Left kidney (tissue), 2 donors: ENCODE measurements around the gene MEGF6. TPM values are rescaled to one million over a fixed set of nuclear protein-coding genes. Genes with fewer than 3 reads are reported as not detected.
"Not testable (repeated sequence)": the region's sequence is repeated elsewhere in the genome, so short reads cannot be mapped to it uniquely, and the experiment has no call there.

Experiments used
- DNase-seq: peaks from one replicate; pipeline ENCODE4 v3.0.0-alpha.2; 2013
- polyA plus RNA-seq: library from polyadenylated mRNA; unstranded; fragments of 120-200 nt; gene quantifications from one replicate; pipeline ENCODE4 v1.2.1, GENCODE V29; 2013; ENCODE audit not compliant: insufficient read length

MEGF6 gene
- polyA plus RNA-seq, 1 donor, result 8.6 TPM

DNA sequence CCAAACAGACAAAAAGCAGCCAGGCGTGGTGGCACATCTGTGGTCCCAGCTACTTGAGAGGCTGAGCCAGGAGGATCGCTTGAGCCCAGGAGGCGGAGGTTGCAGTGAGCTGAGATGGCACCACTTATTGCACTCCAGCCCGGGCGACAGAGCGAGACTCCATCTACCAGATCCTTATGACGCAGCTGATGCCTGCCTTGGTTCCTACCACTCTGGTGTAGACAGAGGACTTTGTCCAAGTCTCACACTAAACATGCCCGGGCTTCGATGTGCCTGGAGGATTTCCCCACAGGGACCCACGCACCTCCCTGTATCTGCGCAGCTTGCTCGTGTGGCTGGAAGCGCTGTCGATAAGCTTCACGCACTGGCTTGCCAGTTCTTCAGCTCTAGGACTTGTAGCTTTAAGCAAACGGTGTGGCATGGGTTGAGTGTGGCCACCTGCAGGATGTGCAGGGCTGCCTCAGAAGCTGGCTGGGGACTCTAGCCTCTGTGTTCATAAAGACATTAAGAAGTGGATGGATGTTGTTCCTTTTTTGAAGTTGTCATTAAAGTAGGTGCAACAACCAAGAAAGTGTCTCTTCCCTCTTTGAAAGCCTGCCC, 18.4 kb upstream of the MEGF6 start:
- no peak for DNase-seq

DNA sequence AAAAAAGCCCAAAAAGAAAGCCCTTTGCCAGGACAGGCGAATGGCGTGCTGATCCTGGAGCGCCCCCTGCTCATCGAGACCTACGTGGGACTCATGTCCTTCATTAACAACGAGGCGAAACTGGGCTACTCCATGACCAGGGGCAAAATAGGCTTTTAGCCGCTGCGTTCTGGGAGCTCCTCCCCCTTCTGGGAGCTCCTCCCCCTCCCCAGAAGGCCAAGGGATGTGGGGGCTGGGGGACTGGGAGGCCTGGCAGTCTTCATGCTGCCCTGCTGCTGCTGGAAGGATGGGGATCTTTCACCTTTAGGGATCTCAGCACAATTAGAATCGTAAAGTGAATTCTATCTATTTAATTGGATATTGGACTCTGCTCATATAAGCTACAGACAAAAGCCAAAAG, 17.1 kb upstream of the MEGF6 start:
- no peak for DNase-seq

DNA sequence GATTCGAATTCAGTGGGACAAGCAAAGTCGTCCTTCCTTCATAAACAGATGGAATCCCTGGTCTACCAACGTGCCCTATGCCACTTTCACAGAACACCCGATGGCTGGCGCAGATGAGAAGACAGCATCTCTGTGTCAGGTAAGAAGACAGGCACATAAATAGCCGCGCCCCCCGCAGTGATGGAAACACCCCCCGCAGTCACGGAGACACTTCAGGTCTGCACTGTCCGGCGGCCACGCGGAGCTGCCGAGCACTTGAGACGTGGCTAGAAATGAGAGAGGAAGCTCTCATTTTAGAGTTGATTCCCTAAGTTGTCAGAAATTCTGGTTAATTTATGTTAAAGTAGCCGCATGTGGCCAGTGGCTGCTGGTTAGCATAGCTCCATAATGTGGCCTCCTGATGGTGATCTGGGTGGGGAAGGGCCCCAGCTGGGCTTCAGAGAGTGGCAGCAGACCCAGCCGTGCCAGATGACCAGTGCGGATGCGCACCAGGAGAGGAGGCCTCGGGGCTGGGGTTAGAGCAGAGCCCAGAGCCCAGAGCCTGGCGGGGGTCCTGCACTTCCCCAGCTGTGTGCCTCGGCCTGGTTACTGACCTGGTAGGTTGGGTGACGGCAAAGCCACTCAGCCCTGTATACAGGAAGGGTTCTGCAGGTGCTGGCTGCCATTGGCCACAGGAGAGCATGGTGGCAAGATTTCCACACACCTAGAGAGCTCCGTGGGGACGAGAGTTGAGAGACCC, 16.4 kb upstream of the MEGF6 start:
- DNase-seq, result no peak

DNA sequence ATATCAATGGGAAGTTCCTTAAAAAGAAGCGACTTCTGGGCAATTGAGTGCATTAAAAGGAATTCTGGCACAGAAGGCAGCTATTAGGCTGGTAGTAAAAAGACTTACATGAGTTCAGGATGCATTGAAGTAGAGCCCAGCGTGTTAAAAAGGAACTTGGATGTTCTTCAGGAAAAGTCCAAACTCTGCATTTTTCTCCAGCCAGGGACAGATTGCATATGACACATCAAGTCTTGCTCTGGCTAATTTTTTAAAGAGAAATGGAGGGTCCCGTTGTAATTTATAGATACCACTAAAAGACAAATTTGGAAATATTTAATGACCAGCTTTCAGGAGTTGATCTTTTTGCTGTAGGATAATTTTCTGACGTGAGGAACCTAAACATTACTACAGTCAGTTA, 14.7 kb upstream of the MEGF6 start:
- DNase-seq, result no peak

DNA sequence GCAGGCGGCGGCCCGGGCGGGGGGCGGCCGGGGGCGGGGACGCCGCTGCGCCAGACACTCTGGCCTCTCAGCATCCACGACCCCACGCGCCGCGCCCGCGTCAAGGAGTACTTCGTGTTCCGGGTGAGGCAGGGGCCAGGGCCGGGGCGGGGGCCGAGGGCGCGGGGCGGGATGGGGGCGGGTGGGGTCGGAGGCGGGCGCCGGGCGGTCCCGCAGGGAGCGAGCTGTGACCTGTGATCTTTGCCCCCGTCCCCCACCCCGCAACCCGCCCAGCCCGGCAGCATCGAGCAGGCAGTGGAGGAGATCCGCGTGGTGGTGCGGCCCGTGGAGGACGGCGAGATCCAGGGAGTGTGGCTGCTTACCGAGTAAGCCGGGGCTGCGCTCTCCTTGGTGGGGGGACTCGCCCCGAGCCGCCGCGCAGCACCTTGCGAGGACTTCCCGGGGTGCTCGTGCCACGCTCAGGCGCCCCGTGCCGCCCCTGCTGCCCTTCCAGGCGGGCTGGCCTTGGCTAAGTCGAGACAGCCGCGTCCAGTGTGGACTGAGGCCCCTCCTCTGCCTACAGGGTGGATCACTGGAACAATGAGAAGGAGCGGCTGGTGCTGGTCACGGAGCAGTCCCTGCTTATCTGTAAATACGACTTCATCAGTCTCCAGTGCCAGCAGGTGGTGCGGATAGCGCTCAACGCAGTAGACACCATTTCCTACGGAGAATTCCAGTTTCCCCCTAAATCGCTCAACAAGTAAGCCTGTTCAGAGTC, 14.0 kb upstream of the MEGF6 start:
- DNase-seq, result peak; percentile 18

DNA sequence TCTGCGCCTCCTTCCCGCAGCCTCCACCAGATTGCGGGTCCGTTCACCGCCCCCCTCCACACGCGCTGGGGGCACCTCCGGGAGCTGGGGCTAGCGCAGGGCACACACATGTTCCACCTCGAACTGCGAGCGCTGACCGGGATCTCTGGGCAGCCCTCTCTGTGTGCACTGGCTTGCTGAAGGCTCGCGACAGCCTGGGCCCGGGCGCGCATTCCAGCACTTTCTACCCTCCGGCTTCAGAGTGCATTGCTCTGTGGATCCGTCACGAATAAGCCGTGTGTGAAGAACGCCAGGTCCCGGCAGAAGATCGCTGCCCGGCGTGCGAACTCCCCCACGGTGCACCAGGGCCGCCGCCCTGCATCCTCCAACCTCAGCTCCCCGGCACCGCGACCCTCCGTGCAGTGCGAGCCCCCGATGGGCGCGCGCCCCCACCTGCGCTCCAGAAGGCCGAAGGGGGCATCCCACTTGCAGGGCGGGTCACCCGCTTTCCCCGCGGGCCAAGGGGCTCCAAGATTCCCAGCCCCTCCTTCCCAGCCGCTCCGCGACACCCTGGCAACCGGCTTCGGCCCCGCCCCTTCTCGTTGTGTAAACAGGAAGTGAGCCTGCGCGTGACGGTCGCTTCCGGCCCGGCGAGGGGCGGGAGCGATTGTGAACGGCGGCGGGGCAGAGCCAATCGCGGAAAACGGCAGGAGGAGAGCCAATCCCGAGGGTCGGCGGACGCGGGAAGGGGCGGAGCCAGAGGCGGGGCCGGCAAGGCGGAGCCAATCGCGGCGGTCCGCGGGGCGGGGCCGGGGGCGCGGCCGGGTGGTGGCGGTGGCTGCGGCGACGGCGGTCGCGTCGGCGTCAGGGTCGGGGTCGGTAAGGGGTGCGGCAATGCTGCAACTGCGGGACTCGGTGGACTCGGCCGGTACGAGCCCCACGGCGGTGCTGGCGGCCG, 13.2 kb upstream of the MEGF6 start, which contains the start of gene TPRG1L:
Gene TPRG1L (plus strand): TSS at position 816 of the 937 bp plus-strand sequence. CDS start 58 bp downstream, at position 874.
- DNase-seq, result peak; percentile 97

DNA sequence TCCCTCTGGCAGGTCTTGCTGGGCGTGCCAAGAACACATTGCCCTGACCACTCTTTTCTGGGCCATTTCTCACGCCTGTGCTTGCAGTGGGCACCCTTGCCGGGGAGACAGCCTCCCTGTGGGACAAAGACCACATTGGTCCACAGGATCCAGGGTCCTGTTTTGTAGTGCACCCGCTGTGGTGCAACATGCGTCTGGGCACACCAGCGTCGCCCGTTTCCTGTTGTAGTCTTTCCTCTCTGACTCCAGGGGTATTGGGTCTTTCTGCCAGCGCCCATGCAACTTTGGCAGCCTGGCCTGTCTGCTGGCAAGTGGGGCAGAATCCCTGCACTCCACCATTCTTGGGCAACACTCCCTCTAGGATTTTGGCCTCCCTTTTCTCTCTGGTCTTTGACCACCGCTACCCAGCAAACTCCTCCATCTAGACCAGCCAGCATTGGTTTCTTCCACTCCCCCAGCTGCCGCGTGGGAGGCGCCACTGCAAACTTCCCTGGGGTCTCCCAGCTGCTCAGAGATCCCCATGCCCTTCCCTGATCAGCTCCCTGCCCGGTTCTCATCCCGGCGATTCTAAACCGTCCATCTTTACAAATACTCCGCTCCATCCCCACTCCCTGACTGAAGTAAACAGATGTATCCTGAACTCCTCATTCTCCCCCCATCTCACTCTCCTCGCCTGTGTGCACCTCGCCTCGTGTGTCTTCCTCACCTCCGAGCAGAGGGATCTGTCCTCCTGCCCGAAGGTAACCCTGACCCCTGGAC, 12.3 kb upstream of the MEGF6 start:
- peak; percentile 17 for DNase-seq

DNA sequence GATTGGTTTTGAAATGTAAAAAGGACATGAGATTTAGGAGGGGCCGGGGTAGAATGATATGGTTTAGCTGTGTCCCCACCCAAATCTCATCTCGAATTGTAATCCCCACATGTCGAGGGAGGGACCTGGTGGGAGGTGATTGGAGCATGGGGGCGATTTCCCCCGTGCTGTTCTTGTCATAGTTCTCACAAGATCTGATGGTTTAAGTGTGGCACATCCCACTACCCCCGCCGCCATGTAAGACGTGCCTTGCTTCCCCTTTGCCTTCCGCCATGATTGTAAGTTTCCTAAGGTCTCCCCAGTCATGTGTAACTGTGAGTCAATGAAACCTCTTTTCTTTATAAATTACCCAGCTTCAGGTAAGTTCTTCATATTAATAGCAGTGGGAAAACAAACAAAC, 10.8 kb upstream of the MEGF6 start:
- DNase-seq, result not testable (repeated sequence)

DNA sequence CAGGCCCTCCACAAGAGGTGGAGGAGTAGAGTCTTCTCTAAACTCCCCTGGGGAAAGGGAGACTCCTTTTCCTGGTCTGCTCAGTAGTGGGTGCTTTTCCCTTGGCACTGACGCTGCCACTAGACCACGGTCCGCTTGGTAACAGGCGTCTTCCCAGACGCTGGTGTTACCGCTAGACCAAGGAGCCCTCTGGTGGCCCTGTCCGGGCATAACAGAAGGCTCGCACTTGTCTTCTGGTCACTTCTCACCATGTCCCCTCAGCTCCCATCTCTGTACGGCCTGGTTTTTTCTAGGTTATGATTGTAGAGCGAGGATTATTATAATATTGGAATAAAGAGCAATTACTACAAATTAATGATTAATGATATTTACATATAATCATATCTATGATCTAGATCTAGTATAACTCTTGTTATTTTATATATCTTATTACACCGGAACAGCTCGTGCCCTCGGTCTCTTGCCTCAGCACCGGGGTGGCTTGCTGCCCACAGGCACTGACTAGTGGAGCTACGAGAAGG, 9.9 kb upstream of the MEGF6 start:
- peak; percentile 15 for DNase-seq

DNA sequence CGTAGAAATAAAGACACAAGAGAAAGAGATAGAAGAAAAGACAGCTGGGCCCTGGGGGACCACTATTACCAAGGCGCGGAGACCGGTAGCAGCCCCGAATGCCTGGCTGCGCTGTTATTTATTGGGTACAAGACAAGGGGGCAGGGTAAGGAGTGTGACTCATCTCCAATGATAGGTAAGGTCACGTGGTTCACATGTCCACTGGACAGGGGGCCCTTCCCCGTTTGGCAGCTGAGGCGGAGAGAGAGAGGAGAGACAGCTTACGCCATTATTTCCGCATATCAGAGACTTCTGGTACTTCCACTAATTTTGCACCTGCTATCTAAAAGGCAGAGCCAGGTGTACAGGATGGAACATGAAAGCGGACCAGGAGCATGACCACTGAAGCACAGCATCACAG, 9.4 kb upstream of the MEGF6 start:
- no peak for DNase-seq

DNA sequence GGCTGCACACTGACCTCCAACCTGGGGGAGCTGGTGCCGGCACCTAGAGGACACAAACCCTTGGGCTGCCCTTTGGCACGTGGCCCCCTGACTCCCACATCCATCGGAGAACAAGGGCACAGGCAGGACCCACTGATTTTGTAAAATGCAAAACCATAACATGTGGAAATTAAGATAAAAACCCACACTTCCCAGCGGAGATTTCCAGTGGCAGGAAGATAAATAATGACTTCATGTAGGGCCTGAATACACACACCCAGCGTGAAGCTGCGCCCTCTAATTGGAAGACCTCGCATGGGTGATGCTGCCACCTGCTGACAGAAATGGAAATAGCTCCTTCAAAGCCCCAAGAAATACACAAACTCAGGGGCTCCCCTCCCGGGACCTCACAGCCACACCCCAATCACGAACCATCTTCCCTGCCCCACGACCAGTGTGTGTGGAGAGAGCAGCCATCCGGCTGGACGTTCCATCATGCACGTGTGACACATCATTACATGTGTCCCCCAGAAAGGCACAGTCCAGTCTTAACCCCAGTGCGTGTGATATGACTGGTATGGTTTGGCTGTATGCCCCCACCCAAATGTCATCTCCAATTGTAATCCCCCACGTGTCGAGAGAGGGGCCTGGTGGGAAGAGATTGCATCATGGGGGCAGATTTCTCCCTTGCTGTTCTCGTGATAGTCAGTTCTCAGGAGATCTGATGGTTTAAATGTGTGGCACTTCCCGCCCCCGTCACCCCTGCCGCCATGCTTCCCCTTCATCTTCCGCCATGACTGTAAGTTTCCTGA, 7.8 kb upstream of the MEGF6 start:
- peak; percentile 66 for DNase-seq

DNA sequence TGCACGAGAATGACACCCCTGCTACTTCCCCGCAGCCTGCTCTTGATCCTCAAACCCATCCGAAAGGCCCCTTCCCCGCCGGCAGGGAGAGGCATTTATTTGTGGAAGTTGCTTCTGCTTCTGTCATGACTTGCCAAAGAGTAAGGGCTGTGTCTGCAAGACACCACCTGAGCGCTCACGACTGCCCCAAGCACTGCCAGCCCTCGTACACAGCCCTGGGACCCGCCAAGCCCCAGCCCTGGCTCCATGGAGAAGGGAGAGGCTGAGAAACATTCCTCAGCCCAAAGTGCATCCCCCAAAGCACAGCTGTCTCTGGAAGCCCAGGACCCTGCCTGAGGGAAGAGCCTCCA, 7.2 kb upstream of the MEGF6 start:
- no peak for DNase-seq

DNA sequence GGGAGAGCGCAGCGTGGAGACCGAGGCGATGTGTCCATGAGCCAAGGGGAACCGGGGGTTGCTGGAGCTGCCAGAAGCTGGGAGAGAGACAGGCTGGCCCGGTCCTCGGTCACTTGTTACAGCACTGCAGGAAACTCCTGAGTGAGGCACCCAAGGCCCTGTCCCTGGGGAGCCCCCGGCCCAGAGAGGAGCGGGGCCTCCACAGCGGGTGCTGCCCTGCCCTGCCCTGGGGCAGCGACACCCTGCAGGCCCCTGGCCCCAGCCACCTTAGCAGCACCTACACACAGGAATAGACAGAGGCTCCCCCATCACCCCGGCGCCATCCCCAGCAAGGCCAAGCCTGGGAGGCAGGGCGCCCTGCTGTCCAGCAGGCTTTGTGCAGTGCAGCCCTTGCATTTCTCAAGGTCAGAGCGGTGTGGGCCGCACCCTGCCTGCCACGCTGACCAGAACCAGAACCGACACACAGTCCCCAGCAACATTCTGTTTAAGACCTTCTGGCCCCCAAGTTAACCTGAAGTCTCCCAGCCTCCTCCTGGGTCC, 6.6 kb upstream of the MEGF6 start:
- no peak for DNase-seq

DNA sequence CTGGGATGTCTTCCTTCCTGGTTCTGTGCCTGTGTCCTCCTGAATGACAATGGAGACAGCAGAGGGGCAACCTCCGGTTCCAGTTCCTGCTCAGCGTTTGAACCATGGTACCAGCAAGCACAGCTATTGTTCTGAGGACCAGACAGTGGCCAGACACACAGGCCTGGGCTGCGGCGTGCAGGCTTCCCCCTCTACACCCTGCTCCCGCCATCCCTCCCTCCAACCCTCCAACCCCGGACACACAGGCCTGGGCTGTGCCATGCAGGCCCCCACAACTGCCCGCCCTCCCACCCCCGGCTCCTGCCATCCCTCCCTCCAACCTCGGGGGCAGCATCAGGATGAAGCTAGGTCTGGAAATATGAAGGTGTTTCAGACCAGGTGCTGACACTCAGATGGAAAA, 5.6 kb upstream of the MEGF6 start:
- DNase-seq, result no peak

DNA sequence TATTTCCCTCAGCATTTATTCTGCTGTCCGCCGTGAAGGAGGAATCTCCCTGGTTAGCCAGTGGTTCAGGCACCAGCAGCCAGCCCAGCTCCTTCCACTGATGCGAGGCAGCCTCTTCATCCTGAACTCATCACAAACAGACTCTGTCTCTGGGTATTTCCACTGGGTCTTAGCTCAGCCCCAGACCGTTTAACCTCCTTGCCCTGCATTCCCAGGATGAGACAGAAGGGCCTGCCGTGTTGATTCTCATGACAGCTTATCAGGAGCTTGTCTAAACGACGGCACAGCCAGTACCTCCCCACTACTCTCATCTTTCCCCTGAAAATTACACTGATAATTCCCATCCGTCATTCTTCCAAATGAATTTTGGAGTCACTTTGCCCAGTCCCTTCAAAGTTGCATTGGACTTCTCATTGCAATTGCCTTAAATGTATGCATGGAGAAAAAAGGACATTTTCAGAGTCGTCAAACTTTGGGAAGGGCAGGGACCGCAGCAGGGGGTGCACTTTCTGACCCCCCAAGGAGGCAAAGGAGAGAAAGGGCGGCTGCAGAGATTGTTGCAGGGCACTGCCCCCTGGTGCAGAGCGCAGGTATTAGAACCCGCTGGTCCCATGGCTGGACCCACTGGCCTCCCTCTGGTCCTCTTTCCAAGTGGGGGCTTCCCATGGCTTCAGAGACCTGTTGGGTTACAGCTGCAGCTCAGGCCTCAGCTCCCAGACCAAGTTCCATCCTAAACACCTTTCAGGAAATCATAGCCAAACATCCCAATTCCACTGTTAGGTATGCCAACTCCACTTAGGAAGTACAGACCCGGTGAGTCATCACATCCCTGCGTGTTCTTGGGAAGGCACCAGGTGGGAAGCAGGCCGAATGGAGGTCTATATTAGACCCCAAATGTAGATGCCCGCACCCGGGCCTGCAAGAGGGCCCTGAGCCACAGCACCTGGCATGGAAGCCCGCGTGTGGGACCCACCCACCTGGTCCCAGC, 3.7 kb upstream of the MEGF6 start:
- DNase-seq, result no peak

DNA sequence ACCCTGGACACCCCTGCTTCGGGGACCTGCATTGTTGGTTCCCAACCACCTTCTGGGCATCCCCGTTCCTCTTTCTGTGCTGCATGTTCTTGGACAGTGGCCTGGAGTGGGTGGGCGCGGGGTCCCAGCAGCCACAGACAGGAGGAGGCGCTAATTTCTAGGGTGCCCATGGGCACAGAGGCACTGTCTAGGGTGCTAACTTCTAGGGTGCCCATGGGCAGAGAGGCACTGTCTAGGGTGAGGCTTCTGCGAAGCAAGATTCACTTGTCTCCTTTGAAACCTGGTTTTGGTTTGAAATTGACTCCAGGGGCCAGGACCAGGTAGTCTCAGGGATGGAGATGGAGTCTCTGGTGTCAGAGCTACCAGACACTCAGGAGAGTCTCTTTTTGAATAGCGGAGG, 815 bp upstream of the MEGF6 start:
- DNase-seq, result no peak

DNA sequence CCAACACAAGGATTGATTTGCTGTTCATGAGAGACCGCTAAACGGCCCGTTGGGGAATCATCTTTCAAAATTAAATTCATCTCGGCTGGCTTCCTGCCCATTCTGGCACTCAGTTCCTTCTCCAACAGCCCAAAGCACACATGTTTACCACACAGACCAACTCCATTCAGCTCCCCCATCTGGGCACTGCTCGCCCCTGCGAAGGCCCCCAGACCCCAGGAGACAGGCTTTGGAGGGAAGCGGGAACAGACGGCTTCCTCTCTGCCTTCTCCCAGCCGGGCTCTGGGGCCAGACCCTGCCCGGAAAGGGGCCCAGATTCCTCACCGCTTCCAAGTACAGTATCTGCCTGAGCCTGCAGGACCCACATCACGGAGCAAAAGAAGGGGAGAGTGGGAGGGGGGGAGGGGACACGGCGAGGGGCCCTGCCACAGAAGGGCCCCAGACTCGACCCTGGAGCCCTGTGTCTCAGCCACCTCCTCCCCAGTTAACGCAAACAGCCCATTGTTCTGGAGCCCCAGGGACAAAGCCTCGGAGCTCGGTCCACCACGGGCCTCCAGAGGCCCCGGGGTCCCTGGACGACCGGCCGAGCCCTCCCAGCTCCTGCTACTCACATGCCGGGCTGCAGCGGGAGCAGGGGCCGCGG, 660 bp downstream of the MEGF6 start:
- DNase-seq, result peak; percentile 33
